ENCODE measurements around the gene DRGX.

The DRGX gene

DNA sequence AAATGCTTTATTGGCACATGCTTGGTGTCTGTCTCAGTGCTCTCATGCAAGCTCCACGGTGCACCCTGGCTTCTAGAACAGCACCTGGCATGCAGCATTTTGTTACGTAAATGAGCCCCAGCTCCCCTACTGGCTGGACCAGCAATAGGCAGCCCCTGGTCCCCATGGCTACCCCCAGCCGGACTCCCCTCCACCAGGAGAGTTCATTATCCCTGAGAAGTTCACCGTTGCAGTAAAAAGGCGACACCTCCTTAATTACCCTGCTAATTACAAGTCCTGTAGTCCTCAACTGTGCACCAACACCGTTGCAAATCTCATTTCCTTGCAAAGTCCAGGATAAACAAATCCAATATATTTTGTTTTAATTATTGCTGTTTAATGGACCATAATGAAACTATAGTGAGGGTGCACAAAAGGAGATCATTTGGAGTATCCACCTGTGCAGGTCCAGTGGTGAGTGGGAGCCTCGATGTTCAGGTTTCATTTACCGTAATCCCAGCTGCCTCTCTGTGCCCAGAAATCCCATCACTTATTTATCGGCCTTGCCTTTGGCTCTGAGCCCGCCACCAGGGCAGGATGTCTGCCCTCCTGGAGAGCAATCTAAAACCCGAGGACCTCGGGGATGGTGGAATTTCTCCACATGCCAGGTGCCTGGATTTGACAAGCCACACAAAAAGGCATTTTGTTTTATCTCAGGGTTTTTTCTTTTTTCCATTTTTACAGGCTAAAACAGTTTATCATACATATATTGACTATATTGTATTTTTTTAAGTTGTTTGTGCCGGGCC is 12.8 kb upstream of the DRGX start:
- H3K9me3 ChIP-seq (ENCODE audit: control insufficient read depth in 1 of 2, low read length in 2 of 2) = no peaks in the 10 kb centered on the region
- H3K4me3 ChIP-seq (ENCODE audit: low read depth in 1 of 2, low read length in 2 of 2) = no peak overlapping the region
- no peak overlapping the region for H3K9ac ChIP-seq (ENCODE audit: low read depth in 1 of 2, low read length in 2 of 2)
- no peaks in the 10 kb centered on the region for H3K4me1 ChIP-seq (ENCODE audit: control insufficient read depth in 1 of 2, insufficient read depth in 2 of 2, low read length in 2 of 2)
- peaks cover 0 to 13% of the 10 kb centered on the region in 2 donors for H3K27me3 ChIP-seq (ENCODE audit: control insufficient read depth in 1 of 2, insufficient read depth in 2 of 2, low read length in 2 of 2)
- no peak overlapping the region for H3K27ac ChIP-seq (ENCODE audit: low read depth, low read length)
- H3K36me3 ChIP-seq (ENCODE audit: control insufficient read depth in 1 of 2, insufficient read depth in 2 of 2, low read length in 2 of 2) = no peaks in the 10 kb centered on the region

DNA sequence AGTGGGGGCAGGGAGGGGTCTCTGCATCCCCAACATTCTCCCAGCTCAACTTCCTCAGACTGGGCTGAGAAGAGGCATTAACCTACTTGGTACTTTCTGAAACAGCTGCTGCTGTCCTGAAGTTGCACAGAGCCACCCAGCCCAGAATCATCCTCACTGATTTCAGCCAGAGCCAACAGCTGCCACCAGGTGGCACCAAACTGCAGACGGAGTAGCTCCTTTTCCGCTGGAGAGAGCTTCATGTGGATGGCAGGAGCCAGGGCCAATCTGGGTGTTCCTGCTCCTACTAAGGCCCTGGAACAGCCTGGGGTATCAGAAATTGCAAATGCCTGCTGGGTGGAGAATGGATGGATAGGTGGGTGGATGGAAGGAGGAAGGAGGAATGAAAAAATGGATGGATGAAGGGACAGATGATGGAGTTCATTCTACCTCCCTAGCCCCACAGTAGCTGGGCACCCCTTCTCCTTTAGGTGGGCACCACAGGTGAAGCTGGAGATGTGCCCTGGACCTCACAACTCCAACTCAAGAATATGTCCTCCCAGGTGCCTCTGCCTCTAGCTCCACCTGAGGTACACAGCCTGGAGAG is 11.8 kb upstream of the DRGX start:
- Histone ChIP-seq H3K4me3 (ENCODE audit: low read depth in 1 of 2, low read length in 2 of 2) (no peak overlapping the region), H3K9me3 (ENCODE audit: control insufficient read depth in 1 of 2, low read length in 2 of 2) (no peaks in the 10 kb centered on the region), H3K4me1 (ENCODE audit: control insufficient read depth in 1 of 2, insufficient read depth in 2 of 2, low read length in 2 of 2) (no peaks in the 10 kb centered on the region), H3K27me3 (ENCODE audit: control insufficient read depth in 1 of 2, insufficient read depth in 2 of 2, low read length in 2 of 2) (peaks cover 0 to 13% of the 10 kb centered on the region in 2 donors), H3K9ac (ENCODE audit: low read depth in 1 of 2, low read length in 2 of 2) (no peak overlapping the region), H3K36me3 (ENCODE audit: control insufficient read depth in 1 of 2, insufficient read depth in 2 of 2, low read length in 2 of 2) (no peaks in the 10 kb centered on the region), H3K27ac (ENCODE audit: low read depth, low read length) (no peak overlapping the region)

DNA sequence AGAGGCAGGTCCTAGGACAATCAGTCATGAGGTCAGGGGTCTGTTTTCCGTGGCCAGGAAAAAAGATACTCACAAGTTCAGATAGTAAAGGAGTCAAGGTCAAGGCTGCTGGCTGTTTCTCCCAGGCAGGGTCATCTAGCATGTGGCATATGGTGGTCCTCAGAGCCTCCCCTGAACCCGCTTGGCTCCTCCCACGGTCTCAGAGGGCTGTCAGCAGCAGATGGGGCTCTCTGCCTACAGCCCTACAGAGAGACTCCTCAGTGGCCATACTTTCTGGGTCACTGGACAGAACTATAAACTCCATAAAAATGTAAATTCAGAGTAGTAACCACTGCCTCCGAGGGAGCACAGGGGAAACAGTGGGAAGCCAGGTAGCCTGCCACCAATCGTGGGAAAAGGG is 11.3 kb upstream of the DRGX start:
- H3K27ac ChIP-seq (ENCODE audit: low read depth, low read length) = no peak overlapping the region
- H3K9ac ChIP-seq (ENCODE audit: low read depth in 1 of 2, low read length in 2 of 2) = no peak overlapping the region
- H3K27me3 ChIP-seq (ENCODE audit: control insufficient read depth in 1 of 2, insufficient read depth in 2 of 2, low read length in 2 of 2) = peaks cover 0 to 13% of the 10 kb centered on the region in 2 donors
- H3K9me3 ChIP-seq (ENCODE audit: control insufficient read depth in 1 of 2, low read length in 2 of 2) = no peaks in the 10 kb centered on the region
- no peaks in the 10 kb centered on the region for H3K4me1 ChIP-seq (ENCODE audit: control insufficient read depth in 1 of 2, insufficient read depth in 2 of 2, low read length in 2 of 2)
- no peak overlapping the region for H3K4me3 ChIP-seq (ENCODE audit: low read depth in 1 of 2, low read length in 2 of 2)
- H3K36me3 ChIP-seq (ENCODE audit: control insufficient read depth in 1 of 2, insufficient read depth in 2 of 2, low read length in 2 of 2) = no peaks in the 10 kb centered on the region

DNA sequence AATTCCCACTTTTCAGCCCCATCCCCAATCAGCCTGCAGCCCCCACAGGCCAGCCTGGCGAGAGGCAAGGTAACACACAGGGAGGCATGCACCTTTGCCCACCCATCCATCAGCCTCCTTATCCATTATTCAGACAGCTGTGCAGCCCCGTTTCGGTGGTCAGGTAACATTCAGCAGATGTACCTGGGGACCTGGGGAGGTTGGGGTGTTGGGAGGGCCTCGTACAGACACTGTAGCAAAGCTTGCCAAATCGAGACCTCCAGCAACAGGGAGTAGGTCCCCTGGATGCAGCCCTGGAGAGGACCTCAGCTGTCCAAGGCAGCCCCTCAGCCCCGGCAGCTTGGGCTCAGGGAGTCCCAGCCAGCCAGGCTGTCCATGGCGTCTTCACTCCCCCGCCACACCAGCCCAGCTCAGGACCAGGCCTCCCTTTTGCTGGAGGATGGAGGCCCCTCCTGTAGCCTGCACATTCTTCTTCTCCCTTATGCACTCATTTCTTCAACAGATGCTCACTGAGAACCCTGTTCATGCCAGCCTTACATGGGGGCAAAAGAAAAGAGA is 8.5 kb upstream of the DRGX start:
- H3K27me3 ChIP-seq (ENCODE audit: control insufficient read depth in 1 of 2, insufficient read depth in 2 of 2, low read length in 2 of 2) = peaks cover 10 to 26% of the 10 kb centered on the region in 2 donors
- H3K27ac ChIP-seq (ENCODE audit: low read depth, low read length) = no peak overlapping the region
- H3K9ac ChIP-seq (ENCODE audit: low read depth in 1 of 2, low read length in 2 of 2) = no peak overlapping the region
- H3K4me3 ChIP-seq (ENCODE audit: low read depth in 1 of 2, low read length in 2 of 2) = no peak overlapping the region
- no peaks in the 10 kb centered on the region for H3K9me3 ChIP-seq (ENCODE audit: control insufficient read depth in 1 of 2, low read length in 2 of 2)
- H3K4me1 ChIP-seq (ENCODE audit: control insufficient read depth in 1 of 2, insufficient read depth in 2 of 2, low read length in 2 of 2) = no peaks in the 10 kb centered on the region
- no peaks in the 10 kb centered on the region for H3K36me3 ChIP-seq (ENCODE audit: control insufficient read depth in 1 of 2, insufficient read depth in 2 of 2, low read length in 2 of 2)

DNA sequence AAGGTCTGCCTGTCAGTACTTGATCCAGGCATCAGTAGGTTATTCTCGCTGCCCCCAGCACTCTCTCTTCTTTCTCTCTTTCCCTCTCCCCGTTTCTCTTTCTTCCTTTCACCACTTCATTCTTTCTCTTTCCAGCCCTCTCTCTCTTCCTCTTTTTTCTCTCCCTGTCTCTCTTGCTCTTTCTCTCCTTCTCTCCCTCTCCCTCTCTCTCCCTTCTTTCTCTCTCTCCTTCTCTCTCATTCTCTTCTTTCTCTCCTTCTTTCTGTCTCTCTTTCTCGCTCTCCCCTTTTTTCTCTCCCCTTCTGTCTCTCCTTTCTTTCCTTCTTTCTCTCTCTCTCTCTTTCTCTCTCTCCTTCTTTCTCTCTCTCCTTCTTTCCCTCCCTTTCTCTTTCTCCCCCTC is 7.5 kb upstream of the DRGX start:
- Histone ChIP-seq H3K4me1 (ENCODE audit: control insufficient read depth in 1 of 2, insufficient read depth in 2 of 2, low read length in 2 of 2) (no peaks in the 10 kb centered on the region), H3K4me3 (ENCODE audit: low read depth in 1 of 2, low read length in 2 of 2) (no peak overlapping the region), H3K9me3 (ENCODE audit: control insufficient read depth in 1 of 2, low read length in 2 of 2) (no peaks in the 10 kb centered on the region), H3K27me3 (ENCODE audit: control insufficient read depth in 1 of 2, insufficient read depth in 2 of 2, low read length in 2 of 2) (peaks cover 18 to 36% of the 10 kb centered on the region in 2 donors), H3K27ac (ENCODE audit: low read depth, low read length) (no peak overlapping the region), H3K36me3 (ENCODE audit: control insufficient read depth in 1 of 2, insufficient read depth in 2 of 2, low read length in 2 of 2) (no peaks in the 10 kb centered on the region), H3K9ac (ENCODE audit: low read depth in 1 of 2, low read length in 2 of 2) (no peak overlapping the region)

DNA sequence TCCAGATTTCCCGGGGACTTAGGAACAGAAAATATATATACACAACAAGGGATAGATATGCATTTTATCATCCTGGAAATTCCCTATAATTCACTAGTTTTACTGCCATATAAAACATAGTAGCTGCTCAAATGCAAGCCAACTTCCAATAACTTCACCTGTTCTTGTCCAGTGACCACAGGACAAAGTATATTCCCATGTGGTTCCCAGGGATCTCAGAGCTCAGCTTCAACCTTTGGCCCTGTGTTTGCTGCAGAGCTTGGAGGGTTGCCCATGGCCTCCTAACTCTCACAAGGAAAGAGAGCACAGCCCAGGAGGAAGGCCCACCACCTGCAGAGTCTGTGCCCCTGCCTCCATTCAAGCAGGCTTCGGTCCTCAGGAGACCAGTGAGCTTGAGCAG is 4.5 kb upstream of the DRGX start:
- H3K4me1 ChIP-seq (ENCODE audit: control insufficient read depth in 1 of 2, insufficient read depth in 2 of 2, low read length in 2 of 2) = peaks cover 0 to 2% of the 10 kb centered on the region in 2 donors
- H3K9ac ChIP-seq (ENCODE audit: low read depth in 1 of 2, low read length in 2 of 2) = no peak overlapping the region
- no peak overlapping the region for H3K4me3 ChIP-seq (ENCODE audit: low read depth in 1 of 2, low read length in 2 of 2)
- peaks cover 41 to 59% of the 10 kb centered on the region in 2 donors for H3K27me3 ChIP-seq (ENCODE audit: control insufficient read depth in 1 of 2, insufficient read depth in 2 of 2, low read length in 2 of 2)
- H3K9me3 ChIP-seq (ENCODE audit: control insufficient read depth in 1 of 2, low read length in 2 of 2) = no peaks in the 10 kb centered on the region
- no peaks in the 10 kb centered on the region for H3K36me3 ChIP-seq (ENCODE audit: control insufficient read depth in 1 of 2, insufficient read depth in 2 of 2, low read length in 2 of 2)
- H3K27ac ChIP-seq (ENCODE audit: low read depth, low read length) = no peak overlapping the region

DNA sequence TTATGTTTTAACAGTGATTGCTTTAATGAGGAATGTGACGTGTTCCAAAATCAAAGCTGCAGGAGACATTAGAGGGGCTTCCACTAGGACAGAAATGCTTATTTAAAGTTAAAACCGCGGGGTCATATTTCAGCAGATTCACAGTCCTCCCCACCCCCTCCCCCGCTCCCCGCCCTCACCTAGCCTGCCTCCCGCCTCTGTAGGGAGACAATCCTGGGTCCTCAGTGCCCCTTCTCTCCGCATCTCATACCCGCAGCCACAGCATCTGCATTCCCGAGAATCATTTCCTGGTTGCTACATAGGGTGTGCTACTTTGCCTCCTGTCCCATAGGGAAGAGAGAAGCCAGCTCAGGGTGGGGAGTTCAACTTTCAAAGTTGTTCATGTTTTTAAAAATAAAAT is 3.1 kb upstream of the DRGX start:
- H3K9ac ChIP-seq (ENCODE audit: low read depth in 1 of 2, low read length in 2 of 2) = no peak overlapping the region
- peaks cover 55 to 66% of the 10 kb centered on the region in 2 donors for H3K27me3 ChIP-seq (ENCODE audit: control insufficient read depth in 1 of 2, insufficient read depth in 2 of 2, low read length in 2 of 2)
- H3K27ac ChIP-seq (ENCODE audit: low read depth, low read length) = no peak overlapping the region
- no peak overlapping the region for H3K4me3 ChIP-seq (ENCODE audit: low read depth in 1 of 2, low read length in 2 of 2)
- H3K36me3 ChIP-seq (ENCODE audit: control insufficient read depth in 1 of 2, insufficient read depth in 2 of 2, low read length in 2 of 2) = no peaks in the 10 kb centered on the region
- H3K9me3 ChIP-seq (ENCODE audit: control insufficient read depth in 1 of 2, low read length in 2 of 2) = no peaks in the 10 kb centered on the region
- peaks cover 0 to 2% of the 10 kb centered on the region in 2 donors for H3K4me1 ChIP-seq (ENCODE audit: control insufficient read depth in 1 of 2, insufficient read depth in 2 of 2, low read length in 2 of 2)

DNA sequence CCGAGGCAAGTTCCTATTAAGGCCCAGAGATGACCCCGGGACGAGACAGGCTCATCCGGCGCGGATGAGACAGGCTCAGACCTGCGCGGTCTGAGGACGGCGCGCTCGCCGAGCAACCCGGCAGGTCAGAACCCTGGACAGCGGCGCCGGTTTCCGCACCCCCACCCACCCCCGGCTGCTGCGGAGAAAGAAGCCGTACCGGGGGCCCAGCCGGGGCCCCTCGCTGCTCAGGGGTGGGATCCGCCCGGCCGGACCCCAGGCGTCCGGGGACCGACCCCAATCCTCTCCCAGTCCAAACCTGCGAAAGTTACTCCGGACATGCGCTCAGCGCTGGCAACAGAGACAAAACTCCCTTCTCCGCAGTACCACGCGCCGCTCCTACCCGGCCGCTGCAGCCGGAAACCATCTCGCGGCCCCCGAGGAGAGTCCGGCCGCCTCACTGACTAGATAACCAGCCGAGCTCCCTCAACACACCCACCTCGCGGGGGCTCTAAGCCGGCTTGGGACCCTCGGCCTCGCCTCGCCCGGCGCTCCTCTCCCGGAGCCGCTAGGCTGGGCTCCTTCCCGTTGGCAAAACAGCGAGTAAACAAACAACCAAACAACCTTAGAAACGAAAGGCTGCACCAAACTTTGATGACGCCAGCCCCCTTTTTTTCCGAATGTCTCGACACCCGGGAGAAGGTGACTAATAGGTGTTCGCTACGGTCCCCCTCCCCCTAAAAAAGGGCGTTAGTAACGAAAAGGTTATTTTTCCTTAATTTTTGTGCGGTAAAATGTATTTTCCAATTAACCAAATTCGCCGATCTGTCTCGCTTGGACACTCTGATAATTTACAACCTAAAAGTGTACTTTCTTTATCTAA is 2.3 kb upstream of the DRGX start:
- Histone ChIP-seq H3K9me3 (ENCODE audit: control insufficient read depth in 1 of 2, low read length in 2 of 2) (no peaks in the 10 kb centered on the region), H3K36me3 (ENCODE audit: control insufficient read depth in 1 of 2, insufficient read depth in 2 of 2, low read length in 2 of 2) (no peaks in the 10 kb centered on the region), H3K9ac (ENCODE audit: low read depth in 1 of 2, low read length in 2 of 2) (no peak overlapping the region), H3K4me1 (ENCODE audit: control insufficient read depth in 1 of 2, insufficient read depth in 2 of 2, low read length in 2 of 2) (peaks cover 0 to 2% of the 10 kb centered on the region in 2 donors), H3K27ac (ENCODE audit: low read depth, low read length) (no peak overlapping the region), H3K27me3 (ENCODE audit: control insufficient read depth in 1 of 2, insufficient read depth in 2 of 2, low read length in 2 of 2) (peaks cover 61 to 73% of the 10 kb centered on the region in 2 donors), H3K4me3 (ENCODE audit: low read depth in 1 of 2, low read length in 2 of 2) (peak overlapping the region in 1 of 2 donors; percentile 29)

DNA sequence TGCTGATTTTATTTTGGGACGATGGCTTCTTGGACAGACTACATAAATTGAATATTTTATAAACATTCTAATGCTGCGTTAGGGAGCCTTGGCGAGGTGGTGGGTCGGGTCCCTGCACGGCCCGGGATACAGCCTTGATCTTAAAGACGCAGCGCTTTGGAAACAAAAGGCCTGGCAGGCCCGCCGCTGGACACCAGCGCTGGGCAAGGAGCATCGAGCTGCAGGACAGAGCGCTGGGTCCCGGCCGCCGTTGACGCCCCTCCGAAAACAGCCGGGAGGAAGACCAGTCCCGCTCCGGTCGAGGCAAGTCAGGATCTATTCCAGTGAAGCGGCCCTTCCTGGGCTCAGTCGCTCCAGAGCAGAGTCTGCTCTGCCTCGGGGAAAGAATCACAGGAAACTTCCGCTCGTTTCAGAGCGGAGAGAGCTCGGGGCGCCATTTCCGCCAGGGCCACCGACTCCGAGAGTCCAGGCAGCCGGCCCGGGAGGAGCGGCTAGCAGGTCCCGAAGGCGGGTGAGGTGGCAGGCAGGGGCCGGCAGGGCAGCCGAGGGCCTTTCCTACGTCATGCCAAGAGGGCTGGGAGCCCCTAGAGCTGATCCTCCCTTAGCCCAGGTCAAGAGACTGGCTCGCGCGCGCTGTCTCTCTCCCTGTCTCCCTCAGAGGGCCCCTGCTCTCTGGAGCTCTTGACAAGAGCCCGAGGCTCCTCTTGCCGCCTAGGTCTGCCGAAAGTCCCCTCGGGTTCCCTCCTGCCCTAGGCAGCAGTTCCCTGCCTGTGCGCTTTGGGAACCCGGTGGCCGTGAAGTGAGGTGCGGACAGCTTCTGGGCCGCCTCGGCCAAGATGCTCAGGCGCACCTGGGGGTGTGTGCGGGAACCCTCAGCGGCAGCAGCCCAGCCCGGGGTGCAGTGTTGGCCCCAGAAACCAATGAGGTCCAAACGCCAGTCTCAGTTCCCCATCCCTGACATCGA is 1.4 kb upstream of the DRGX start:
- Histone ChIP-seq H3K9ac (ENCODE audit: low read depth in 1 of 2, low read length in 2 of 2) (no peak overlapping the region), H3K36me3 (ENCODE audit: control insufficient read depth in 1 of 2, insufficient read depth in 2 of 2, low read length in 2 of 2) (no peaks in the 10 kb centered on the region), H3K4me3 (ENCODE audit: low read depth in 1 of 2, low read length in 2 of 2) (no peak overlapping the region), H3K27ac (ENCODE audit: low read depth, low read length) (no peak overlapping the region), H3K9me3 (ENCODE audit: control insufficient read depth in 1 of 2, low read length in 2 of 2) (no peaks in the 10 kb centered on the region), H3K27me3 (ENCODE audit: control insufficient read depth in 1 of 2, insufficient read depth in 2 of 2, low read length in 2 of 2) (peaks cover 61 to 80% of the 10 kb centered on the region in 2 donors), H3K4me1 (ENCODE audit: control insufficient read depth in 1 of 2, insufficient read depth in 2 of 2, low read length in 2 of 2) (peaks cover 0 to 2% of the 10 kb centered on the region in 2 donors)

Data from duodenal mucosa (tissue), 2 donors.